HepG2 (cell line): Measurements from ENCODE around the gene RAB33B. TPM values are rescaled to one million over a fixed set of nuclear protein-coding genes. Genes with fewer than 3 reads are reported as not detected.

ENCODE experiments used
- ATAC-seq: fragments of 200-7000 bp; cut with Tn5 transposase; 3 replicates; pipeline ENCODE4 v1.9.1; 2020; ENCODE audit warnings: mild to moderate bottlenecking, moderate library complexity
- BruUV-seq: library from RNA; stranded (reverse); fragments of 400-500 nt; replicated peaks from 2 replicates; lab custom pipeline; 2021; lab: Mats Ljungman, UMichigan
- CTCF ChIA-PET: fragments of 300-600 bp; formaldehyde crosslinking; extraction: SDS; loops from one replicate; lab custom pipeline; 2021; ENCODE audit warnings: low total read pairs, inconsistent platforms, low intra/inter-chr PET ratio; lab: Yijun Ruan, JAX
- POLR2A ChIA-PET: fragments of 350-600 bp; sonication (Branson Sonifier 250); formaldehyde crosslinking; loops from one replicate; lab custom pipeline; 2020; ENCODE audit warnings: antibody characterized with exemption, inconsistent platforms; lab: Yijun Ruan, JAX
- DNase-seq: peaks from one replicate; pipeline ENCODE4 v3.0.0-alpha.2; 2015; ENCODE audit warnings: low spot score
- FAIRE-seq: peaks from 3 replicates; lab custom pipeline; 2011; peaks lifted over from hg19 to GRCh38; lab: Jason Lieb, UNC
- H2AFZ ChIP-seq: one replicate; pipeline ENCODE4 v1.6.1; 2011; ENCODE audit warnings: low read length, inconsistent platforms
- H3K27ac ChIP-seq: fragments of 300-600 bp; 3 replicates; pipeline ENCODE4 v1.8.0; 2011; ENCODE audit warnings: mixed run types, mild to moderate bottlenecking, mixed read lengths, low read length, inconsistent platforms; ENCODE audit not compliant: insufficient read depth; ENCODE audit errors: extremely low read length
- H3K27me3 ChIP-seq, 2 experiments: fragments of 200-600 bp in 1 of 2; 2 replicates in 1 of 2; 3 replicates in 1 of 2; pipeline versions ENCODE4 v1.6.0 to v1.8.0; 2011; ENCODE audit warnings: low read length in 2 of 2, mild to moderate bottlenecking in 2 of 2, moderate library complexity in 2 of 2, inconsistent platforms in 1 of 2; ENCODE audit not compliant: insufficient read depth in 2 of 2, control insufficient read depth in 1 of 2
- H3K36me3 ChIP-seq, 2 experiments: fragments of 200-600 bp in 1 of 2; replicated peaks in 1 of 2; 2 replicates in 1 of 2; 3 replicates in 1 of 2; pipeline versions ENCODE4 v1.5.1 to v1.8.0; 2011; ENCODE audit warnings: low read length in 2 of 2, inconsistent platforms in 1 of 2; ENCODE audit not compliant: insufficient read depth in 2 of 2, control insufficient read depth in 1 of 2
- H3K4me1 ChIP-seq: 2 replicates; pipeline ENCODE4 v1.5.1; 2012; ENCODE audit warnings: low read length, inconsistent platforms; ENCODE audit not compliant: insufficient read depth
- H3K4me2 ChIP-seq: 2 replicates; pipeline ENCODE4 v1.6.0; 2011; ENCODE audit warnings: low read depth, low read length, inconsistent platforms
- H3K4me3 ChIP-seq, 3 experiments: fragments of 200-600 bp in 1 of 3; sonication (generic), shearing (Covaris generic) in 1 of 3; replicated peaks in 1 of 3; 2 replicates each; pipeline ENCODE4 v1.5.1; 2011 to 2016; ENCODE audit warnings: low read length in 3 of 3, inconsistent platforms in 2 of 3, low read depth in 2 of 3, mild to moderate bottlenecking in 2 of 3, control low read depth in 1 of 3, mixed read lengths in 1 of 3; ENCODE audit not compliant: insufficient read depth in 1 of 3
- H3K79me2 ChIP-seq: one replicate; pipeline ENCODE4 v1.6.1; 2011; ENCODE audit warnings: low read length, inconsistent platforms; ENCODE audit not compliant: insufficient read depth
- H3K9ac ChIP-seq: 2 replicates; pipeline ENCODE4 v1.6.0; 2011; ENCODE audit warnings: mild to moderate bottlenecking, low read depth, low read length, inconsistent platforms; ENCODE audit not compliant: insufficient read depth
- H3K9me3 ChIP-seq: 2 replicates; pipeline ENCODE4 v1.5.1; 2012; ENCODE audit warnings: mild to moderate bottlenecking, low read length
- H4K20me1 ChIP-seq: 2 replicates; pipeline ENCODE4 v1.6.0; 2011; ENCODE audit warnings: inconsistent platforms, mild to moderate bottlenecking, low read length, moderate library complexity; ENCODE audit not compliant: insufficient read depth
- ARID5B ChIP-seq: IDR thresholded peaks from 2 replicates; pipeline ENCODE4 v1.4.0; 2020; ENCODE audit warnings: mild to moderate bottlenecking, missing genetic modification reagents
- FOSL2 ChIP-seq: sonication (generic); formaldehyde crosslinking; IDR thresholded peaks from 2 replicates; pipeline ENCODE4 v1.4.0; 2020; ENCODE audit warnings: missing genetic modification reagents
- FOXO1 ChIP-seq: sonication (generic); formaldehyde crosslinking; IDR thresholded peaks from 2 replicates; pipeline ENCODE4 v1.4.0; 2020; ENCODE audit warnings: missing genetic modification reagents
- GFI1 ChIP-seq: sonication (generic); formaldehyde crosslinking; IDR thresholded peaks from 2 replicates; pipeline ENCODE4 v1.5.0; 2020; ENCODE audit warnings: missing genetic modification reagents, mild to moderate bottlenecking, borderline replicate concordance
- HNF4A ChIP-seq: sonication (generic); formaldehyde crosslinking; IDR thresholded peaks from 2 replicates; pipeline ENCODE4 v1.4.0; 2020; ENCODE audit warnings: missing genetic modification reagents
- HNRNPL ChIP-seq: fragments of 200-400 bp; formaldehyde crosslinking; IDR thresholded peaks from 2 replicates; pipeline ENCODE4 v1.6.1; 2017; ENCODE audit warnings: mild to moderate bottlenecking, low read depth, low read length
- LCORL ChIP-seq, 2 experiments: fragments of 450-650 bp in 1 of 2; sonication (generic) in 1 of 2; formaldehyde crosslinking in 1 of 2; IDR thresholded peaks; 2 replicates each; pipeline versions ENCODE4 v1.5.0 to v1.6.1; 2017 to 2020; ENCODE audit warnings: antibody characterized with exemption in 1 of 2, missing genetic modification reagents in 1 of 2
- MBD4 ChIP-seq: IDR thresholded peaks from 2 replicates; pipeline ENCODE4 v1.6.1; 2012; ENCODE audit warnings: low read length, inconsistent platforms, borderline replicate concordance
- MTF2 ChIP-seq: sonication (generic); formaldehyde crosslinking; IDR thresholded peaks from 2 replicates; pipeline ENCODE4 v1.5.0; 2020; ENCODE audit warnings: missing genetic modification reagents, borderline replicate concordance
- NR2F6 ChIP-seq, 2 experiments: IDR thresholded peaks; 2 replicates each; pipeline ENCODE4 v1.6.1; 2016; ENCODE audit warnings: antibody characterized with exemption in 1 of 2, mild to moderate bottlenecking in 1 of 2
- SAP130 ChIP-seq: IDR thresholded peaks from 2 replicates; pipeline ENCODE4 v1.6.1; 2016; ENCODE audit warnings: low read depth
- SNAPC2 ChIP-seq: sonication (generic); formaldehyde crosslinking; IDR thresholded peaks from 2 replicates; pipeline ENCODE4 v1.8.1; 2022; ENCODE audit warnings: mild to moderate bottlenecking, missing genetic modification reagents
- TEAD3 ChIP-seq: optimal IDR thresholded peaks from 2 replicates; pipeline ENCODE3; 2016; ENCODE audit warnings: borderline replicate concordance
- ZIK1 ChIP-seq: sonication (generic); formaldehyde crosslinking; IDR thresholded peaks from 2 replicates; pipeline ENCODE4 v1.5.0; 2020; ENCODE audit warnings: mild to moderate bottlenecking, low read depth, missing genetic modification reagents, borderline replicate concordance
- ZMYM3 ChIP-seq: sonication (generic); formaldehyde crosslinking; IDR thresholded peaks from 2 replicates; pipeline ENCODE4 v1.5.1; 2020; ENCODE audit warnings: mild to moderate bottlenecking, missing genetic modification reagents
- ZNF12 ChIP-seq: sonication (generic); formaldehyde crosslinking; IDR thresholded peaks from 2 replicates; pipeline ENCODE4 v1.5.0; 2020; ENCODE audit warnings: missing genetic modification reagents
- ZNF121 ChIP-seq: sonication (generic); formaldehyde crosslinking; IDR thresholded peaks from 2 replicates; pipeline ENCODE4 v1.5.0; 2020; ENCODE audit warnings: mild to moderate bottlenecking, missing genetic modification reagents
- ZNF362 ChIP-seq: sonication (generic); formaldehyde crosslinking; IDR thresholded peaks from 2 replicates; pipeline ENCODE4 v1.4.0; 2020; ENCODE audit warnings: missing genetic modification reagents, mild to moderate bottlenecking, borderline replicate concordance
- ZNF879 ChIP-seq: sonication (generic); formaldehyde crosslinking; IDR thresholded peaks from 2 replicates; pipeline ENCODE4 v1.8.1; 2023; ENCODE audit warnings: missing genetic modification reagents
- WGBS: methylation state at CpG from one replicate; pipeline ENCODE4 v1.1.6; 2017; ENCODE audit warnings: low lambda C conversion rate; 5-methylcytosine and 5-hydroxymethylcytosine counted together
- in situ Hi-C: cut with HindIII; loops from 2 replicates; pipeline ENCODE4 v1.10.0; 2017; ENCODE audit warnings: low pct_unique_long_range_greater_than_20kb; ENCODE audit not compliant: extremely low pct_ligation_motif_present
- intact Hi-C: fragments of 100-400 bp; cut with micrococcal nuclease; formaldehyde crosslinking; loops from one replicate; pipeline ENCODE4 v1.10.0; 2022; ENCODE audit not compliant: unreplicated experiment
- polyA plus RNA-seq, 8 experiments: library from polyadenylated mRNA; depleted of rRNA in 3 of 8; stranded (reverse) in 7 of 8; unstranded in 1 of 8; fragments of >200 nt; fragmentation: Illumina TruSeq in 4 of 8; extraction: Trizol in 4 of 8; gene quantifications; 2 replicates each; pipeline versions ENCODE4 v1.2.1 to v1.2.3, GENCODE V29; 2011 to 2016; ENCODE audit warnings: low read depth in 4 of 8, missing spikeins in 1 of 8, mixed read lengths in 1 of 8; ENCODE audit not compliant: insufficient read depth in 1 of 8
- total RNA-seq, 5 experiments: library from RNA; depleted of rRNA; stranded (reverse); fragments of >200 nt; fragmentation: Illumina TruSeq; extraction: Trizol; gene quantifications; 2 replicates each; pipeline ENCODE4 v1.2.3, GENCODE V29; 2016; ENCODE audit warnings: low read depth in 1 of 5

The RAB33B gene
- total and polyA plus RNA-seq, 2 of the 13 experiments (the other 11 are each of a cell fraction or from before 2014, with no cell fraction given): 7.6 to 8.1 TPM

GRCh38 chr4:139458999-139459398, 5.1 kb downstream of the RAB33B start:
- Histone ChIP-seq H3K9me3 (no peaks in the 10 kb centered on the region), H3K4me2 (peak overlapping the region; percentile 43), H3K27me3 (no peaks in the 10 kb centered on the region; a peak in 1 of 5 replicates), H3K4me1 (peaks cover 42% of the 10 kb centered on the region), H3K79me2 (peaks cover 82% of the 10 kb centered on the region), H4K20me1 (peaks cover 10% of the 10 kb centered on the region), H3K27ac (no peak overlapping the region), H3K4me3 (no peak overlapping the region), H3K36me3 (no peaks in the 10 kb centered on the region), H2AFZ (no peak overlapping the region), H3K9ac (no peak overlapping the region)
- ATAC-seq: 0 out of 3 replicates have a peak, but pooled peaks have one; percentile 6
- POLR2A ChIA-PET: no interaction called here
- intact Hi-C loops: loop anchor here (5.0 kb wide), 1 partner anchor 38 kb away; no protein-coding TSS in a partner anchor
- DNase-seq: peak; percentile 48
- FAIRE-seq: no peak
- CTCF ChIA-PET: no interaction called here
- in situ Hi-C loops: no loop called here
- BruUV-seq: no TSS peak
- WGBS: 63% methylated on average over 3 of the region's 3 CpGs
- TF ChIP-seq FOXO1: no peak
- TF ChIP-seq LCORL (IDR thresholded peaks at IDR 0.05): no peak; the same call in 1 of the 2 replicates
- peak; percentile 48; the same call in 1 of the 2 replicates for TF ChIP-seq LCORL (CRISPR knock-in tag; IDR thresholded peaks at IDR 0.05)
- peak; percentile 72; the same call in 1 of the 2 replicates for TF ChIP-seq ZNF362
- TF ChIP-seq ZMYM3: peak; percentile 66
- TF ChIP-seq ZNF12 (CRISPR knock-in tag): no peak
- TF ChIP-seq ZIK1 (CRISPR knock-in tag): no peak
- peak; percentile 24; the same call in 1 of the 2 replicates for TF ChIP-seq SAP130
- peak; percentile 98 for TF ChIP-seq ZNF121 (CRISPR knock-in tag)
- TF ChIP-seq SNAPC2 (CRISPR knock-in tag): no peak
- 0 out of 2 replicates have a peak, but pooled peaks have one; percentile 29 for TF ChIP-seq GFI1 (CRISPR knock-in tag)
- 0 out of 2 replicates have a peak, but pooled peaks have one; percentile 20 for TF ChIP-seq NR2F6 (IDR thresholded peaks at IDR 0.05)
- TF ChIP-seq NR2F6 (CRISPR knock-in tag; IDR thresholded peaks at IDR 0.05): no peak
- peak; percentile 87 for TF ChIP-seq FOSL2 (CRISPR knock-in tag)
- TF ChIP-seq ZNF879: no peak
- peak; percentile 69 for TF ChIP-seq TEAD3 (CRISPR knock-in tag)
- TF ChIP-seq HNRNPL: no peak
- 0 out of 2 replicates have a peak, but pooled peaks have one; percentile 12 for TF ChIP-seq ARID5B (CRISPR knock-in tag)
- TF ChIP-seq MBD4: no peak
- no peak for TF ChIP-seq MTF2 (CRISPR knock-in tag)
- peak; percentile 48; the same call in 1 of the 2 replicates for TF ChIP-seq HNF4A (CRISPR knock-in tag)
